Left ventricle myocardium inferior (tissue), 1 donor: ENCODE measurements around the gene NCAPG2. TPM values are rescaled to one million over a fixed set of nuclear protein-coding genes. Genes with fewer than 3 reads are reported as not detected.

Source experiments
- DNase-seq: peaks from one replicate; pipeline ENCODE4 v3.0.0-alpha.2; 2020
- H3K27ac ChIP-seq: fragments of 200-600 bp; replicated peaks from 2 replicates; pipeline ENCODE4 v1.8.0; 2021
- H3K27me3 ChIP-seq: fragments of 200-600 bp; 2 replicates; pipeline ENCODE4 v1.8.0; 2021; ENCODE audit warnings: low read depth
- H3K36me3 ChIP-seq: fragments of 200-600 bp; 2 replicates; pipeline ENCODE4 v1.8.0; 2021
- H3K4me1 ChIP-seq: fragments of 200-600 bp; 2 replicates; pipeline ENCODE4 v1.8.0; 2021
- H3K4me3 ChIP-seq: fragments of 200-600 bp; 2 replicates; pipeline ENCODE4 v1.8.0; 2021; ENCODE audit warnings: mild to moderate bottlenecking, moderate library complexity
- H3K9me3 ChIP-seq: fragments of 200-600 bp; replicated peaks from 2 replicates; pipeline ENCODE4 v1.8.0; 2021
- intact Hi-C: fragments of 100-400 bp; cut with micrococcal nuclease; formaldehyde crosslinking; loops from one replicate; pipeline ENCODE4 v1.11.0; 2022
- microRNA-seq: library from miRNA; unstranded; fragments of <30 nt; microRNA quantifications from one replicate; pipeline ENCODE4 v1.2.0, GENCODE V29; 2020
- total RNA-seq: library from RNA; stranded (reverse); fragmentation: NEBNext Ultra II Directional; extraction: Animal tissue kit (Norgen Biotek cat#: 25700); gene quantifications from one replicate; pipeline ENCODE4 v1.2.1, GENCODE V29; 2021
- TF ChIP-seq, protein P1 (sequence below): fragments of 200-600 bp; IDR thresholded peaks from 2 replicates; pipeline ENCODE4 v1.8.0; 2021; ENCODE audit warnings: antibody characterized with exemption, mild to moderate bottlenecking, borderline replicate concordance
- donor health status: DM: no; HTN: yes; CAD: no; lungs with severe emphysema.

The NCAPG2 gene
- total RNA-seq, 1 donor from 2014 or later: 3.7 TPM

DNA sequence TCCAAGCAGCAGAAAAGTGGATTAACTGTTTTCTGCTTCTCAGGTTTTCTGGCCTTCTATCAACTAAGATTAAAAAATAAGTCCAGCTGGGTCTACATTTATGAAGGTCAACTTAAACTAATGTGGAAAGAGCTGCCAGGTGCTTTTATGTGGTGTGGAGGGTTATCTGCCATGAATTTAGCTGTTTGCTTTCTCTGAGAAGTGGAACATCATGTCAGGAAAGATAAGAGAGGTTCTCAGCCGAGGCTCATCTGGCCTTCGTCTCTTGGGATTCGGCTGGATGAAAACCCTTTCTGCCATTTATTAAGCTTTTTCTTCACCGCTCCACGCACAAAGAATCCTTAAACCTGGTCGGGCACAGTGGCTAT, 122.5 kb downstream of the NCAPG2 start:
- intact Hi-C loops: no loop called here
- no peaks in the 10 kb centered on the region for H3K36me3 ChIP-seq
- TF ChIP-seq, protein P1, sequence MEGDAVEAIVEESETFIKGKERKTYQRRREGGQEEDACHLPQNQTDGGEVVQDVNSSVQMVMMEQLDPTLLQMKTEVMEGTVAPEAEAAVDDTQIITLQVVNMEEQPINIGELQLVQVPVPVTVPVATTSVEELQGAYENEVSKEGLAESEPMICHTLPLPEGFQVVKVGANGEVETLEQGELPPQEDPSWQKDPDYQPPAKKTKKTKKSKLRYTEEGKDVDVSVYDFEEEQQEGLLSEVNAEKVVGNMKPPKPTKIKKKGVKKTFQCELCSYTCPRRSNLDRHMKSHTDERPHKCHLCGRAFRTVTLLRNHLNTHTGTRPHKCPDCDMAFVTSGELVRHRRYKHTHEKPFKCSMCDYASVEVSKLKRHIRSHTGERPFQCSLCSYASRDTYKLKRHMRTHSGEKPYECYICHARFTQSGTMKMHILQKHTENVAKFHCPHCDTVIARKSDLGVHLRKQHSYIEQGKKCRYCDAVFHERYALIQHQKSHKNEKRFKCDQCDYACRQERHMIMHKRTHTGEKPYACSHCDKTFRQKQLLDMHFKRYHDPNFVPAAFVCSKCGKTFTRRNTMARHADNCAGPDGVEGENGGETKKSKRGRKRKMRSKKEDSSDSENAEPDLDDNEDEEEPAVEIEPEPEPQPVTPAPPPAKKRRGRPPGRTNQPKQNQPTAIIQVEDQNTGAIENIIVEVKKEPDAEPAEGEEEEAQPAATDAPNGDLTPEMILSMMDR: no peak
- H3K4me1 ChIP-seq: peaks cover 14% of the 10 kb centered on the region
- peaks cover 28% of the 10 kb centered on the region for H3K9me3 ChIP-seq
- H3K27ac ChIP-seq: no peak overlapping the region
- no peak overlapping the region for H3K4me3 ChIP-seq
- H3K27me3 ChIP-seq: peaks cover 68% of the 10 kb centered on the region
- no peak for DNase-seq

DNA sequence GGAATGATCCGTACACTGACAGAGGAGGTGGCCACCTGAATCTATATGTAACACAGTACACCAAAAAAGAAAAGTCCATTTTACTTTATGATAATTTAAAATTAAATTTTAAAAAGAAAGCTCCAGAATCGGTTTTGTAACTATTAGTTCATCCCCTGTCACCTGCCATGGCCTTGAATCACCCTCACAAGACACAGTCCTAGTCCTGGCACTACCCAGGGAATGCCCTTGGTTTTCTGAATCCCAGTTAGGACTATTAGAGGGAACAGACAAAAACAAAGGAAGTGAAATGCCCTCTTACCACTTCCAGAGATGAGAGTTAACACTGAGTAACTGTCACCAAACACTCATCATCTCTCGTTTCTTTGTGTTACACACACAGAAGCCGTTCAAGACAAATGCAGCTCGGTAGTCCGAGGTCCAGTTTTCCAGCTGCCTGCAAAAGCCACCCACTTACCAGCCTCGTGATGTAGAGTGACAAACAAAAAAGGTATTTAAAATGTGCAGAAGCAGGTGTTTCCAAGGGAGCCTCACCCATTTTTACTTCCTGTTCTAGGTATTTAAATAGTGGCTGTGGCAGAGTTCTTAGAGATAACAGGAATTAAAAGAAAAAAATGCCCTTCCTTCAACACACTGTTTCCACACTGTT, 123.0 kb downstream of the NCAPG2 start:
- no peak overlapping the region for H3K27ac ChIP-seq
- peaks cover 9% of the 10 kb centered on the region for H3K4me1 ChIP-seq
- H3K27me3 ChIP-seq: peaks cover 63% of the 10 kb centered on the region
- TF ChIP-seq, protein P1: no peak
- intact Hi-C loops: no loop called here
- no peak for DNase-seq
- H3K4me3 ChIP-seq: no peak overlapping the region
- peaks cover 28% of the 10 kb centered on the region for H3K9me3 ChIP-seq
- no peaks in the 10 kb centered on the region for H3K36me3 ChIP-seq

Small RNA genes lying within 50 kb of the gene (microRNA-seq; reads per million reads assigned to microRNA genes)
- gene MIR5707: not detected

Other genes with a start within 250 kb of the NCAPG2 start
- gene PTPRN2, start 117.0 kb downstream of the NCAPG2 start, total RNA-seq: 1.3 TPM
- 41.1 TPM for gene ESYT2, start 124.7 kb upstream of the NCAPG2 start, total RNA-seq
- gene DYNC2I1, start 151.8 kb upstream of the NCAPG2 start, total RNA-seq: 31.1 TPM